ENCODE data around the gene PXMP4. TPM values are rescaled to one million over a fixed set of nuclear protein-coding genes. Genes with fewer than 3 reads are reported as not detected.

PXMP4 gene
- total RNA-seq, 3 donors from 2014 or later = 7.9 to 14.3 (median 9.1) TPM

DNA sequence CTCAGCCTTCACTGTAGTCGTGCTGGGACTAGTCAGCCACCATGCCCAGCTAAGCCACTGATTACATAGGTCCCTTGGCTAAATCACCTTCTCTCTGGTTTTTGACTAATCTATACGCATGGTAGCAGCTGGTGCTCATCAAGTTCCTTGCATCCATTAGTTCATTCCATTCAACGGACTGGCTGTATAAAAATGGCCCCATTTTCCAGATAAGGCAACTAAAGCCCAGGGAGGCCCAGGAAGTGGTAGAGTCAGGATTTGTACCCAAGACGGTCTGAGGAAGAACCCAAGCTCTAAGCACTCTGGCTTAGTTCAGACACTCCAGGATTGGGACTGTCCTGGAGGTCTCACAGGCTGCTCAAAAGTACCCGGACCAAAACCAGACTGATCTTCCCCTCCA is 38.8 kb downstream of the PXMP4 start:
- Histone ChIP-seq H3K4me3 (no peak overlapping the region), H3K9me3 (no peaks in the 10 kb centered on the region), H3K27me3 (no peaks in the 10 kb centered on the region), H3K36me3 (no peaks in the 10 kb centered on the region), H3K27ac (no peak overlapping the region), H3K4me1 (peaks cover 6 to 8% of the 10 kb centered on the region in 2 donors)
- DNase-seq (ENCODE audit: low spot score in 2 of 2) = no peak
- intact Hi-C loops (cut with DNase I; ENCODE audit: low total_unique reads) = no loop called here
- TF ChIP-seq POLR2AphosphoS5 (IDR thresholded peaks at IDR 0.05) = no peak
- no peak for TF ChIP-seq CTCF (IDR thresholded peaks at IDR 0.05)
- no peak for TF ChIP-seq POLR2A (IDR thresholded peaks at IDR 0.05)

- no peaks in the 10 kb centered on the region for H3K27me3 ChIP-seq
- TF ChIP-seq POLR2A (IDR thresholded peaks at IDR 0.05) = no peak
- no peak for TF ChIP-seq POLR2AphosphoS5 (IDR thresholded peaks at IDR 0.05)
- TF ChIP-seq CTCF (IDR thresholded peaks at IDR 0.05) = no peak
- intact Hi-C loops (cut with DNase I; ENCODE audit: low total_unique reads) = no loop called here
- no peak for DNase-seq (ENCODE audit: low spot score in 2 of 2)
- H3K27ac ChIP-seq = no peak overlapping the region
- H3K36me3 ChIP-seq = no peaks in the 10 kb centered on the region
- H3K9me3 ChIP-seq = no peaks in the 10 kb centered on the region
- no peak overlapping the region for H3K4me3 ChIP-seq
- H3K4me1 ChIP-seq = peaks cover 4 to 7% of the 10 kb centered on the region in 2 donors
Measured at GRCh38 chr20:33680686-33681085, 39.4 kb downstream of the PXMP4 start.

DNA sequence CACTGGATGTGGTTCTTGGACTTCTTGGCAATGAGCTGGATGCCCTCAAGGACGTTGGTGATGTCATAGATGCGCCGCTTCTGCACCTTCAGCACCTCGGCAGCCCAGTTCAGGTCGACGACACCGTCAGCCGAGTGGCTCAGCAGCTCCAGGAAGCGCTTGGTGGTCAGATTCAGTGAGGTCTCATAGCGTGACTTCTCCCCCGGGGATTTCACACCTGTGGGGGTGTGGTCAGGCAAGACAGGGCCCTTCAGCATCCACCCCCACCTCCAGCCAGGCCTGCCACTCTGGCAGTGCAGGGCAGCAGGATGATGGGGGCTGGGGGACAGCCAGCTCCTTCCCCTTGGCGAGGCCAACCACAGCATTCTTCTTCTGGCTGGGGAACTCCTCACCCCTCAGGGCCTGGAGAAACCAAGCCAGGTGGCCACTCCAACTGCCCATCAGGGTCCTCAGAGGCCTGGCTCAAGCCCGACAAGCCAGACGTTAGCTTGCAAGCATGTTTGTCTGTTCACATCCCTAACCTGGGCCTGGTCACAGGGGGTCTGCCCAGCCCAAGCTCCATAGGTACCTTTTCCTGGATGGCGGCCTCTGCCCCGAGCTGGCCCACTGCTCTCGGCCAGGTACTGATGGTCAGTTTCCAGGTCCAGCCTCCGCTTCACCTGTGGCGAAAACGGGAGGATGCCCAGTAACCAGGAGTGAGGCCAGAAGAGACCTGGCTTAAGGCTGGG is 40.2 kb downstream of the PXMP4 start:
- no peak overlapping the region for H3K4me3 ChIP-seq
- DNase-seq (ENCODE audit: low spot score in 2 of 2) = no peak
- TF ChIP-seq POLR2A (IDR thresholded peaks at IDR 0.05) (no peak), POLR2AphosphoS5 (IDR thresholded peaks at IDR 0.05) (no peak), CTCF (IDR thresholded peaks at IDR 0.05) (no peak)
- H3K4me1 ChIP-seq = no peaks in the 10 kb centered on the region
- no peak overlapping the region for H3K27ac ChIP-seq
- H3K27me3 ChIP-seq = no peaks in the 10 kb centered on the region
- H3K9me3 ChIP-seq = no peaks in the 10 kb centered on the region
- H3K36me3 ChIP-seq = no peaks in the 10 kb centered on the region
- intact Hi-C loops (cut with DNase I; ENCODE audit: low total_unique reads) = no loop called here

DNA sequence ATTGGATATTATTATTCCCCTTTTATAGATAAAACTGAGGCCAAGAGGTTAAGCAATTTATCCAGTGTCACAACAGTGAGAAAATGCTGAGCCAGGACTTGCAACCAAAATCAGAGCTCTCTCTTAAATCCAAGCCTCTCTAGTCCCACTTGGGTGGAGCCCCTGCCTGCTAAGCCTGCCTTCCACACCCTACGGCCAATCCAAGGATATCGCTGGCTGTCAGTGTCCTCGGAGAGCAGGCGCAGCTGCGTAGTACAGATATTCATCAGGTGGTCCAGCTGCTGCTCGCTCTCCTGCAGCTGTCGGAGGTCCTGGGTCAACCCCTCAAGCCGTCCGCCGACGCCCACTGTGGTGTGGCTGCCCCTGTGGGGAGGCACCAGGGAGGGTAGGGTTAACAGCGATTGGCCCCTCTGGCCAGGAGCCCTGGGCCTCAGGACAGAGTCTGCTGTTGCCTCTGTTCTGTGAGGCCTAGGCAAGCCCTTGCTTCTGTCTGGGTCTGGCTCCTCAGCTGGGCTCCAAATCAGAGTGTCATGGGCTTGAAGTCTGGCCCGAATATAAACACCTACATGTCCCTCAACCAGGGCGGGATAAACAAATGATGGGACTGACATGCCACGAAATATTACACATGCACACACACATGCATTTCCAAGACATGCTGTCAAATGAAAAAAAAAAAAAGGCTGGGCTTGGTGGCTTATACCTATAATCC is 42.0 kb downstream of the PXMP4 start:
- H3K27me3 ChIP-seq = no peaks in the 10 kb centered on the region
- H3K4me3 ChIP-seq = no peak overlapping the region
- H3K4me1 ChIP-seq = peaks cover 0 to 4% of the 10 kb centered on the region in 2 donors
- no peaks in the 10 kb centered on the region for H3K36me3 ChIP-seq
- intact Hi-C loops (cut with DNase I; ENCODE audit: low total_unique reads) = no loop called here
- no peak for DNase-seq (ENCODE audit: low spot score in 2 of 2)
- H3K27ac ChIP-seq = peak overlapping the region in 1 of 2 donors; percentile 32
- H3K9me3 ChIP-seq = no peaks in the 10 kb centered on the region
- TF ChIP-seq POLR2A (IDR thresholded peaks at IDR 0.05) (no peak), CTCF (IDR thresholded peaks at IDR 0.05) (no peak), POLR2AphosphoS5 (IDR thresholded peaks at IDR 0.05) (no peak)
